Measurements from ENCODE around the gene SLIT3. TPM values are rescaled to one million over a fixed set of nuclear protein-coding genes. Genes with fewer than 3 reads are reported as not detected.

SLIT3 gene
- total and polyA plus RNA-seq, 9 of the 15 experiments (the other 6 are each of a cell fraction or from before 2014, with no cell fraction given), result 0.01 to 0.04 TPM; not detected in 7

DNA sequence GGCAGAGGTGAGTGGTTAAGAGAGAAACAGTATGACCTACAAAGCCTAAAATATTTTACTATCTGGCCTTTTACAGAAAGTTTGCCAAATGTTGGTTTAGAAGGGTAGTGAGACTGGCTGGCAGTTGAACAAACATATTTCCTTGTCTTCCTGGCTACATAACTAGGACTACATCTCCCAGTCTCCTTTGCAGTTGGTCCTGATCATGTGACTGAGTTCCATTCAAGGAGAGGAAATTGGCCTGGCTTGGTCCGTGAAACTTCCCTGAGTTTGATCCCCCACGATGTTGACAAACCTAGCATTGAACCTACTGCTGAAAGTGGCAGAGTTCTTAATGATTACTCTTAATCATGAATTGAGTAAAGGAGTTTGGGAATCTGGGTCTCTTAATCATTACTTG lies 280.8 kb downstream of the SLIT3 start (continued):
- TF ChIP-seq, protein P1, sequence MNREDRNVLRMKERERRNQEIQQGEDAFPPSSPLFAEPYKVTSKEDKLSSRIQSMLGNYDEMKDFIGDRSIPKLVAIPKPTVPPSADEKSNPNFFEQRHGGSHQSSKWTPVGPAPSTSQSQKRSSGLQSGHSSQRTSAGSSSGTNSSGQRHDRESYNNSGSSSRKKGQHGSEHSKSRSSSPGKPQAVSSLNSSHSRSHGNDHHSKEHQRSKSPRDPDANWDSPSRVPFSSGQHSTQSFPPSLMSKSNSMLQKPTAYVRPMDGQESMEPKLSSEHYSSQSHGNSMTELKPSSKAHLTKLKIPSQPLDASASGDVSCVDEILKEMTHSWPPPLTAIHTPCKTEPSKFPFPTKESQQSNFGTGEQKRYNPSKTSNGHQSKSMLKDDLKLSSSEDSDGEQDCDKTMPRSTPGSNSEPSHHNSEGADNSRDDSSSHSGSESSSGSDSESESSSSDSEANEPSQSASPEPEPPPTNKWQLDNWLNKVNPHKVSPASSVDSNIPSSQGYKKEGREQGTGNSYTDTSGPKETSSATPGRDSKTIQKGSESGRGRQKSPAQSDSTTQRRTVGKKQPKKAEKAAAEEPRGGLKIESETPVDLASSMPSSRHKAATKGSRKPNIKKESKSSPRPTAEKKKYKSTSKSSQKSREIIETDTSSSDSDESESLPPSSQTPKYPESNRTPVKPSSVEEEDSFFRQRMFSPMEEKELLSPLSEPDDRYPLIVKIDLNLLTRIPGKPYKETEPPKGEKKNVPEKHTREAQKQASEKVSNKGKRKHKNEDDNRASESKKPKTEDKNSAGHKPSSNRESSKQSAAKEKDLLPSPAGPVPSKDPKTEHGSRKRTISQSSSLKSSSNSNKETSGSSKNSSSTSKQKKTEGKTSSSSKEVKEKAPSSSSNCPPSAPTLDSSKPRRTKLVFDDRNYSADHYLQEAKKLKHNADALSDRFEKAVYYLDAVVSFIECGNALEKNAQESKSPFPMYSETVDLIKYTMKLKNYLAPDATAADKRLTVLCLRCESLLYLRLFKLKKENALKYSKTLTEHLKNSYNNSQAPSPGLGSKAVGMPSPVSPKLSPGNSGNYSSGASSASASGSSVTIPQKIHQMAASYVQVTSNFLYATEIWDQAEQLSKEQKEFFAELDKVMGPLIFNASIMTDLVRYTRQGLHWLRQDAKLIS (CRISPR knock-in tag; IDR thresholded peaks at IDR 0.05), result no peak
- TF ChIP-seq, protein P2, sequence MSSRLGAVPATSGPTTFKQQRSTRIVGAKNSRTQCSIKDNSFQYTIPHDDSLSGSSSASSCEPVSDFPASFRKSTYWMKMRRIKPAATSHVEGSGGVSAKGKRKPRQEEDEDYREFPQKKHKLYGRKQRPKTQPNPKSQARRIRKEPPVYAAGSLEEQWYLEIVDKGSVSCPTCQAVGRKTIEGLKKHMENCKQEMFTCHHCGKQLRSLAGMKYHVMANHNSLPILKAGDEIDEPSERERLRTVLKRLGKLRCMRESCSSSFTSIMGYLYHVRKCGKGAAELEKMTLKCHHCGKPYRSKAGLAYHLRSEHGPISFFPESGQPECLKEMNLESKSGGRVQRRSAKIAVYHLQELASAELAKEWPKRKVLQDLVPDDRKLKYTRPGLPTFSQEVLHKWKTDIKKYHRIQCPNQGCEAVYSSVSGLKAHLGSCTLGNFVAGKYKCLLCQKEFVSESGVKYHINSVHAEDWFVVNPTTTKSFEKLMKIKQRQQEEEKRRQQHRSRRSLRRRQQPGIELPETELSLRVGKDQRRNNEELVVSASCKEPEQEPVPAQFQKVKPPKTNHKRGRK (tag; IDR thresholded peaks at IDR 0.05), result no peak
- TF ChIP-seq TOE1 (IDR thresholded peaks at IDR 0.05; ENCODE audit: borderline replicate concordance), result peak; percentile 70; the same call in 1 of the 2 replicates
- no peak for TF ChIP-seq TOE1 (CRISPR knock-in tag; IDR thresholded peaks at IDR 0.05; ENCODE audit: borderline replicate concordance, low read depth)
- peak; percentile 34 to 37; a peak in 2 of 4 replicates for TF ChIP-seq SIX5 (IDR thresholded peaks at IDR 0.05; ENCODE audit: borderline replicate concordance in 1 of 2, insufficient read depth in 1 of 2, low read depth in 1 of 2, low read length in 2 of 2)
- peak; percentile 61 for TF ChIP-seq ELF1 (tag; IDR thresholded peaks at IDR 0.05)
- TF ChIP-seq DIDO1 (tag; IDR thresholded peaks at IDR 0.05; ENCODE audit: low read depth), result 0 out of 2 replicates have a peak, but pooled peaks have one; percentile 19
- no peak for TF ChIP-seq TEAD2 (tag; IDR thresholded peaks at IDR 0.05)
- TF ChIP-seq, protein P3, sequence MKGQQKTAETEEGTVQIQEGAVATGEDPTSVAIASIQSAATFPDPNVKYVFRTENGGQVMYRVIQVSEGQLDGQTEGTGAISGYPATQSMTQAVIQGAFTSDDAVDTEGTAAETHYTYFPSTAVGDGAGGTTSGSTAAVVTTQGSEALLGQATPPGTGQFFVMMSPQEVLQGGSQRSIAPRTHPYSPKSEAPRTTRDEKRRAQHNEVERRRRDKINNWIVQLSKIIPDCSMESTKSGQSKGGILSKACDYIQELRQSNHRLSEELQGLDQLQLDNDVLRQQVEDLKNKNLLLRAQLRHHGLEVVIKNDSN (CRISPR knock-in tag; IDR thresholded peaks at IDR 0.05), result peak; percentile 55
- no peak for TF ChIP-seq FIP1L1 (IDR thresholded peaks at IDR 0.05; ENCODE audit: low read depth, low read length, poor library complexity, severe bottlenecking)
- TF ChIP-seq, protein P4, sequence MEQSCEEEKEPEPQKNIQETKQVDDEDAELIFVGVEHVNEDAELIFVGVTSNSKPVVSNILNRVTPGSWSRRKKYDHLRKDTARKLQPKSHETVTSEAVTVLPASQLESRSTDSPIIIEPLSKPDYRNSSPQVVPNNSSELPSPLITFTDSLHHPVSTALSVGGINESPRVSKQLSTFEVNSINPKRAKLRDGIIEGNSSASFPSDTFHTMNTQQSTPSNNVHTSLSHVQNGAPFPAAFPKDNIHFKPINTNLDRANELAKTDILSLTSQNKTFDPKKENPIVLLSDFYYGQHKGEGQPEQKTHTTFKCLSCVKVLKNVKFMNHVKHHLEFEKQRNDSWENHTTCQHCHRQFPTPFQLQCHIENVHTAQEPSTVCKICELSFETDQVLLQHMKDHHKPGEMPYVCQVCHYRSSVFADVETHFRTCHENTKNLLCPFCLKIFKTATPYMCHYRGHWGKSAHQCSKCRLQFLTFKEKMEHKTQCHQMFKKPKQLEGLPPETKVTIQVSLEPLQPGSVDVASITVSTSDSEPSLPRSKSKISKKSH (CRISPR knock-in tag; IDR thresholded peaks at IDR 0.05), result no peak
- no peak for TF ChIP-seq GABPB1 (CRISPR knock-in tag; IDR thresholded peaks at IDR 0.05)
- TF ChIP-seq MAZ (CRISPR knock-in tag; conservative IDR thresholded peaks at IDR 0.05 in 1 of 2, IDR thresholded peaks at IDR 0.05 in 1 of 2), result no peak
- no peak for TF ChIP-seq FOXJ2 (tag; IDR thresholded peaks at IDR 0.05)
